Stomach (tissue), 9 donors: ENCODE measurements around the gene SLC3A2. TPM values are rescaled to one million over a fixed set of nuclear protein-coding genes. Genes with fewer than 3 reads are reported as not detected.

Source experiments
- DNase-seq, 2 donors: peaks; one replicate each; pipeline versions ENCODE4 v3.0.0 to v3.0.0-alpha.2; 2013 to 2019
- H3K27ac ChIP-seq, 5 donors: fragments of 200-600 bp in 4 of 5; sonication (generic) in 4 of 5; one replicate each; pipeline ENCODE4 v1.5.1; 2013 to 2019; ENCODE audit warnings: mild to moderate bottlenecking in 1 of 5, moderate library complexity in 1 of 5
- H3K27me3 ChIP-seq, 3 donors: fragments of 200-600 bp; sonication (generic); one replicate each; pipeline ENCODE4 v1.5.1; 2017 to 2019; ENCODE audit warnings: mixed run types in 1 of 3
- H3K36me3 ChIP-seq, 4 donors: fragments of 200-600 bp; sonication (generic); 1 replicate in 3 of 4; 2 replicates in 1 of 4; pipeline ENCODE4 v1.5.1; 2016 to 2019
- H3K4me1 ChIP-seq, 4 donors: fragments of 200-600 bp; sonication (generic); one replicate each; pipeline ENCODE4 v1.5.1; 2016 to 2019
- H3K4me3 ChIP-seq, 4 donors: fragments of 200-600 bp; sonication (generic) in 3 of 4; one replicate each; pipeline ENCODE4 v1.5.1; 2016 to 2019; ENCODE audit warnings: mild to moderate bottlenecking in 1 of 4
- H3K9me3 ChIP-seq, 4 donors: fragments of 200-600 bp; sonication (generic); one replicate each; pipeline ENCODE4 v1.5.1; 2016 to 2019
- EP300 ChIP-seq: sonication (generic); formaldehyde crosslinking; IDR thresholded peaks from one replicate; pipeline ENCODE4 v1.6.1; 2017; ENCODE audit warnings: antibody characterized with exemption
- POLR2A ChIP-seq, 4 donors: fragments of 450-650 bp; IDR thresholded peaks; one replicate each; pipeline ENCODE4 v1.6.1; 2016; ENCODE audit warnings: antibody characterized with exemption in 4 of 4, control low read depth in 2 of 4, mild to moderate bottlenecking in 1 of 4, moderate library complexity in 1 of 4
- POLR2AphosphoS5 ChIP-seq, 3 donors: sonication (generic); formaldehyde crosslinking; IDR thresholded peaks; one replicate each; pipeline ENCODE4 v1.6.1; 2016; ENCODE audit warnings: antibody characterized with exemption in 3 of 3
- WGBS, 5 donors: extraction: QIAGEN DNeasy Blood & Tissue Kit in 3 of 5; methylation state at CpG; one replicate each; pipeline versions ENCODE4 v1.1.5 to v1.1.7; 2013 to 2018; 5-methylcytosine and 5-hydroxymethylcytosine counted together
- intact Hi-C: fragments of 100-400 bp; cut with DNase I; formaldehyde crosslinking; loops from one replicate; pipeline ENCODE4 v1.15.1; 2023; ENCODE audit warnings: low total_unique reads
- polyA plus RNA-seq, 3 donors: library from polyadenylated mRNA; stranded (reverse); fragments of 200-250 nt; gene quantifications; one replicate each; pipeline ENCODE4 v1.2.3, GENCODE V29; 2013
- total RNA-seq, 5 donors: library from RNA; depleted of rRNA; stranded (reverse); fragments of >200 nt; gene quantifications; one replicate each; pipeline versions ENCODE4 v1.1.0 to v1.2.3, GENCODE V29; 2014 to 2016
- TF ChIP-seq, protein P1 (sequence below), 7 experiments: fragments of 450-650 bp in 4 of 7; fragments of 200-600 bp in 3 of 7; sonication (generic) in 3 of 7; IDR thresholded peaks; one replicate each; pipeline ENCODE4 v1.5.1; 2016 to 2019; ENCODE audit warnings: antibody characterized with exemption in 7 of 7, control low read depth in 2 of 7, mild to moderate bottlenecking in 1 of 7
- donor health status: healthy with polysubstance abuse.
- donor health status: Bipolar disorder and iron deficiency.
- donor health status: healthy.

The SLC3A2 gene
- total and polyA plus RNA-seq, 8 donors = 36.0 to 255 (median 127) TPM

GRCh38 chr11:62883673-62884072 is 3.0 kb downstream of the SLC3A2 start:
- peak overlapping the region in 3 of 5 donors; percentile 99 to 100 (median 99) for H3K27ac ChIP-seq

GRCh38 chr11:62885137-62885750 is 4.5 kb downstream of the SLC3A2 start:
- H3K27ac ChIP-seq = no peak overlapping the region
- H3K9me3 ChIP-seq = no peaks in the 10 kb centered on the region
- intact Hi-C loops = no loop called here
- H3K4me3 ChIP-seq = peak overlapping the region in 1 of 4 donors; percentile 28
- H3K36me3 ChIP-seq = peaks cover 61 to 80% (median 76%) of the 10 kb centered on the region in 4 donors
- H3K27me3 ChIP-seq = no peaks in the 10 kb centered on the region
- H3K4me1 ChIP-seq = peaks cover 26 to 83% (median 57%) of the 10 kb centered on the region in 4 donors
- WGBS, 5 donors = 79 to 89% (median 87%) methylated on average over 10 to 11 of the region's 11 CpGs
- no peak for TF ChIP-seq POLR2A (IDR thresholded peaks at IDR 0.05)
- TF ChIP-seq, protein P1, sequence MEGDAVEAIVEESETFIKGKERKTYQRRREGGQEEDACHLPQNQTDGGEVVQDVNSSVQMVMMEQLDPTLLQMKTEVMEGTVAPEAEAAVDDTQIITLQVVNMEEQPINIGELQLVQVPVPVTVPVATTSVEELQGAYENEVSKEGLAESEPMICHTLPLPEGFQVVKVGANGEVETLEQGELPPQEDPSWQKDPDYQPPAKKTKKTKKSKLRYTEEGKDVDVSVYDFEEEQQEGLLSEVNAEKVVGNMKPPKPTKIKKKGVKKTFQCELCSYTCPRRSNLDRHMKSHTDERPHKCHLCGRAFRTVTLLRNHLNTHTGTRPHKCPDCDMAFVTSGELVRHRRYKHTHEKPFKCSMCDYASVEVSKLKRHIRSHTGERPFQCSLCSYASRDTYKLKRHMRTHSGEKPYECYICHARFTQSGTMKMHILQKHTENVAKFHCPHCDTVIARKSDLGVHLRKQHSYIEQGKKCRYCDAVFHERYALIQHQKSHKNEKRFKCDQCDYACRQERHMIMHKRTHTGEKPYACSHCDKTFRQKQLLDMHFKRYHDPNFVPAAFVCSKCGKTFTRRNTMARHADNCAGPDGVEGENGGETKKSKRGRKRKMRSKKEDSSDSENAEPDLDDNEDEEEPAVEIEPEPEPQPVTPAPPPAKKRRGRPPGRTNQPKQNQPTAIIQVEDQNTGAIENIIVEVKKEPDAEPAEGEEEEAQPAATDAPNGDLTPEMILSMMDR (IDR thresholded peaks at IDR 0.05) = no peak
- DNase-seq = no peak

More at GRCh38 chr11:62883673-62884072, 3.0 kb downstream of the SLC3A2 start:
- Histone ChIP-seq H3K36me3 (peaks cover 54 to 65% (median 62%) of the 10 kb centered on the region in 4 donors), H3K27me3 (no peaks in the 10 kb centered on the region), H3K4me1 (peaks cover 42 to 87% (median 68%) of the 10 kb centered on the region in 4 donors), H3K9me3 (no peaks in the 10 kb centered on the region), H3K4me3 (peak overlapping the region in 2 of 4 donors; percentile 79 to 87)
- WGBS, 5 donors = 63 to 83% (median 72%) methylated on average over 3 of the region's 3 CpGs
- DNase-seq = no peak
- TF ChIP-seq, protein P1 (IDR thresholded peaks at IDR 0.05) = no peak
- no peak for TF ChIP-seq EP300
- intact Hi-C loops = no loop called here

GRCh38 chr11:62888406-62888805 is 7.7 kb downstream of the SLC3A2 start:
- Histone ChIP-seq H3K27me3 (no peaks in the 10 kb centered on the region), H3K9me3 (no peaks in the 10 kb centered on the region), H3K4me3 (no peak overlapping the region), H3K36me3 (peaks cover 59 to 68% (median 66%) of the 10 kb centered on the region in 4 donors), H3K4me1 (peaks cover 11 to 64% (median 35%) of the 10 kb centered on the region in 4 donors), H3K27ac (no peak overlapping the region)
- WGBS, 5 donors = 88 to 94% (median 91%) methylated on average over 14 of the region's 14 CpGs
- TF ChIP-seq EP300 (no peak), POLR2A (IDR thresholded peaks at IDR 0.05) (no peak), POLR2AphosphoS5 (IDR thresholded peaks at IDR 0.05) (no peak)
- TF ChIP-seq, protein P1 (IDR thresholded peaks at IDR 0.05) = no peak
- DNase-seq = no peak
- intact Hi-C loops = no loop called here

- TF ChIP-seq, protein P1 (IDR thresholded peaks at IDR 0.05) = no peak
- no peak for TF ChIP-seq POLR2AphosphoS5 (IDR thresholded peaks at IDR 0.05)
- no peak for TF ChIP-seq POLR2A (IDR thresholded peaks at IDR 0.05)
- no peak for TF ChIP-seq EP300
- DNase-seq = no peak
- peaks cover 4 to 57% (median 28%) of the 10 kb centered on the region in 4 donors for H3K4me1 ChIP-seq
- peaks cover 52 to 61% (median 59%) of the 10 kb centered on the region in 4 donors for H3K36me3 ChIP-seq
- 62 to 79% (median 74%) methylated on average over 2 of the region's 2 CpGs for WGBS, 5 donors
- peak overlapping the region in 1 of 5 donors; percentile 38 for H3K27ac ChIP-seq
- no peaks in the 10 kb centered on the region for H3K9me3 ChIP-seq
- H3K4me3 ChIP-seq = no peak overlapping the region
- intact Hi-C loops = no loop called here
- no peaks in the 10 kb centered on the region for H3K27me3 ChIP-seq
These were observed 8.4 kb downstream of the SLC3A2 start for GRCh38 chr11:62889126-62889483.
